Stimulated activated naive CD8-positive, alpha-beta T cell treated with anti-CD3 and anti-CD28 coated beads, Interleukin-15, Interleukin-2, amounts not matched to agents 100 ng/mL and 50 ng/mL, for 24 hours (primary cell): ENCODE data around the gene CCDC148.
A peak's percentile ranks its signal among the peaks of the same experiment; 100 is the strongest.

Source experiments
- H3K27ac Mint-ChIP-seq: one replicate; pipeline ENCODE4 v1.8.0; 2021; ENCODE audit warnings: mild to moderate bottlenecking, mixed read lengths
- H3K27me3 Mint-ChIP-seq: one replicate; pipeline ENCODE4 v1.8.0; 2021; ENCODE audit warnings: mixed read lengths
- H3K36me3 Mint-ChIP-seq: one replicate; pipeline ENCODE4 v1.8.0; 2021; ENCODE audit warnings: low read depth, mixed read lengths
- H3K4me1 Mint-ChIP-seq: one replicate; pipeline ENCODE4 v1.8.0; 2021; ENCODE audit warnings: low read depth, mixed read lengths
- H3K4me3 Mint-ChIP-seq: one replicate; pipeline ENCODE4 v1.8.0; 2021; ENCODE audit warnings: mild to moderate bottlenecking, mixed read lengths
- H3K9me3 Mint-ChIP-seq: one replicate; pipeline ENCODE4 v1.8.0; 2021; ENCODE audit warnings: mixed read lengths

Gene CCDC148

GRCh38 chr2:158191076-158191895, 265.3 kb downstream of the CCDC148 start:
- peak overlapping the region; percentile 61 for H3K4me3 Mint-ChIP-seq
- H3K36me3 Mint-ChIP-seq = no peaks in the 10 kb centered on the region
- H3K27me3 Mint-ChIP-seq = peaks cover 27% of the 10 kb centered on the region
- H3K27ac Mint-ChIP-seq = peak overlapping the region; percentile 41
- peaks cover 36% of the 10 kb centered on the region for H3K4me1 Mint-ChIP-seq
- no peaks in the 10 kb centered on the region for H3K9me3 Mint-ChIP-seq

DNA sequence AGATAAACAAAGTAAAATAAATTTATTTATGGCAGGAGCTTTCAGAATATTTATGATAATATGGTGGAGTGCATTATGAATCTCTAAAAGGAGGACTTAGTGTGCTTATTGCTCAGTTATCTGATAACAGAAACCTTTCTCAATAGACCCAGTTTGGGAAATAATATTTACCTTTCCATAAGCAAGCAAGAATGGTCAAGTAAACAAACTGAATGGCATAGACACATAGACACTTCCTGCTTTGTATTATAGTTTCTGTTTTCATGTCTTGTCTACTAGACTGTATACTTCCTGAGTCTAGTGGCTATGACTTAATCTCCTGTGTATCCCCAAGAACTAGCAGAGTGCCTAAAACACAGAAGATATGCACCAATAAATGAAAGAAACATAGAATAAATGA, 267.0 kb downstream of the CCDC148 start:
- Mint-ChIP-seq H3K4me1 (peaks cover 36% of the 10 kb centered on the region), H3K4me3 (no peak overlapping the region), H3K27me3 (peaks cover 13% of the 10 kb centered on the region), H3K36me3 (no peaks in the 10 kb centered on the region), H3K9me3 (no peaks in the 10 kb centered on the region), H3K27ac (no peak overlapping the region)

GRCh38 chr2:158187908-158188307, 268.6 kb downstream of the CCDC148 start:
- no peaks in the 10 kb centered on the region for H3K36me3 Mint-ChIP-seq

DNA sequence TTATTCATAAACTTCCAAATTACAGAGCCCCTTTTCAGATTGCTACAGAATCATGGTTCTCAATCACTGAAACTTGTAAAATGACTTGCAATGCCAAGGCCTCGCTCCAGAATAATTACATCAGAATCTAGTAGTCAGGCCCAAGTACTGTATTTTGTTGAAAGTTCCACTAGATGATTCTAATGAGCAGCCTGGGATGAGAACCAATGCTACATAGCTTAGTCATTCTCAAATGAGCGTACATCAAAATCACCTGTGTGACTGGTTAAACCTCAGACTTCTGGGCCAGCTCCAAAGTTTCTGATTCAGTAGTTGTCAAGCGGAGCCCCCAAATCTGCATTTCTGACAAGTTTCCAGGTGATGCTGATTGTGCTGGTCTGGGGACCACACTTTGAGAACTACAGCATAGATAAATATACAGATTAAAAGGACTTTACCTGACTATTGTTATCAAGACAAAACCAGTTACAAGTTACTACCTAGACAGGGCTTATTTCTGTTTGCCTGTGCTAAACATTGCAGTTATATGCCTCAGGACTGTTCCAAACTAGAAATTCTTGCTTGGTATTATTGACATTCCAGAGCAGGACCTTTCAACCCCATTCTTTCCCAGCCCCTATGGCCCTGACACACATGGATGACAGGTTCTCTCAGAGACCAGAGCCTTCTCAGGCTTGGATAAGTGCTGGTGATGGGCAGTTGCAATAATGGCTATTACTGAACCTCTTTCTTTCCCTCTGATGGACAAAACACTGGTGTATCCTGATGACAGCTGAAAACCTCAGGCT, 271.8 kb downstream of the CCDC148 start:
- peaks cover 4% of the 10 kb centered on the region for H3K4me1 Mint-ChIP-seq
- H3K27me3 Mint-ChIP-seq = peaks cover 31% of the 10 kb centered on the region
- no peaks in the 10 kb centered on the region for H3K36me3 Mint-ChIP-seq

More at GRCh38 chr2:158187908-158188307, 268.6 kb downstream of the CCDC148 start:
- Mint-ChIP-seq H3K27me3 (peaks cover 8% of the 10 kb centered on the region), H3K27ac (no peak overlapping the region), H3K4me1 (peaks cover 30% of the 10 kb centered on the region), H3K4me3 (no peak overlapping the region), H3K9me3 (no peaks in the 10 kb centered on the region)

GRCh38 chr2:158184001-158184400, 272.6 kb downstream of the CCDC148 start:
- no peaks in the 10 kb centered on the region for H3K36me3 Mint-ChIP-seq
- no peak overlapping the region for H3K27ac Mint-ChIP-seq
- H3K9me3 Mint-ChIP-seq = no peaks in the 10 kb centered on the region
- H3K4me1 Mint-ChIP-seq = no peaks in the 10 kb centered on the region
- H3K27me3 Mint-ChIP-seq = peaks cover 28% of the 10 kb centered on the region
- H3K4me3 Mint-ChIP-seq = no peak overlapping the region

More for the DNA sequence above, 271.8 kb downstream of the CCDC148 start:
- no peak overlapping the region for H3K27ac Mint-ChIP-seq
- no peak overlapping the region for H3K4me3 Mint-ChIP-seq
- no peaks in the 10 kb centered on the region for H3K9me3 Mint-ChIP-seq

- no peak overlapping the region for H3K27ac Mint-ChIP-seq
- peaks cover 40% of the 10 kb centered on the region for H3K27me3 Mint-ChIP-seq
- no peaks in the 10 kb centered on the region for H3K4me1 Mint-ChIP-seq
- H3K4me3 Mint-ChIP-seq = no peak overlapping the region
- H3K9me3 Mint-ChIP-seq = no peaks in the 10 kb centered on the region
- no peaks in the 10 kb centered on the region for H3K36me3 Mint-ChIP-seq
These were observed 273.8 kb downstream of the CCDC148 start for GRCh38 chr2:158182676-158183295.

DNA sequence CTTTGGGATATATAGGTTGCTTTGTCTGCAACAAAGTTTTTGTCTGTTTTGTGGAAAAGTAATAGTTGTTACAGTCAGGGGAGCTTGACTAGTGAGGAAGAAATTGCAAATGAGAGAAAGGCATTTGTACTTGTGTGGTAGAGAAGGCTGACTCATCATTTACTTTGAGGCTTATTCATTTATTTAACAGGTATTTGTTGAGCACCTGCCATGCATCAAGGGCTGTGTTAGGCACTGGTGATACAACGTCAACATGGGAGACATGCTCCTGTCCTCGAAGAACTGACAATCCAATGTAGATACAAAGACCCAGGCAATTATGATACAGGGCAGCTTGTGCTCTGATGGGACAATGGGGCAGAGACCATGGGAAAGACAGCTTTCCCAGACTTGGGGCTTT, 275.4 kb downstream of the CCDC148 start:
- Mint-ChIP-seq H3K4me3 (no peak overlapping the region), H3K4me1 (no peaks in the 10 kb centered on the region), H3K27me3 (peaks cover 42% of the 10 kb centered on the region), H3K36me3 (no peaks in the 10 kb centered on the region), H3K27ac (no peak overlapping the region), H3K9me3 (no peaks in the 10 kb centered on the region)

DNA sequence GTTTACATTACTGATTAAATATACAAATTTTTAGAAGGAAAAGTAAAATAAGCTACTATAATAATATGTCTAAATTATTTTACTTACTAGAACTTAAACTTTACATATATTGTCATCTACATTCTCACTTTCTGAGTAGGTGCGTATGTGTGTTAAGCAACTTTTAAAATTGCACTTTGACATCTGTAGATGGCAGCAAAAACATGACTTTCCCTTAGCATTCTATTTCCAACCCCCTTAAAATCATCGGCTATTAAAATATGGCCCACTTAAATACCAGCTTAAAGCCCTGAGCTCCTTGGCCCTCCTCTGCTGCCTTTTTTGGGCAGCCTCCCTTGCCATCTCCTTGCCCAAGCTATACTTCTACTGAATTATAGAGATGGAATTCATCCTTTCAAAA, 276.9 kb downstream of the CCDC148 start:
- no peaks in the 10 kb centered on the region for H3K9me3 Mint-ChIP-seq
- H3K27me3 Mint-ChIP-seq = peaks cover 50% of the 10 kb centered on the region

DNA sequence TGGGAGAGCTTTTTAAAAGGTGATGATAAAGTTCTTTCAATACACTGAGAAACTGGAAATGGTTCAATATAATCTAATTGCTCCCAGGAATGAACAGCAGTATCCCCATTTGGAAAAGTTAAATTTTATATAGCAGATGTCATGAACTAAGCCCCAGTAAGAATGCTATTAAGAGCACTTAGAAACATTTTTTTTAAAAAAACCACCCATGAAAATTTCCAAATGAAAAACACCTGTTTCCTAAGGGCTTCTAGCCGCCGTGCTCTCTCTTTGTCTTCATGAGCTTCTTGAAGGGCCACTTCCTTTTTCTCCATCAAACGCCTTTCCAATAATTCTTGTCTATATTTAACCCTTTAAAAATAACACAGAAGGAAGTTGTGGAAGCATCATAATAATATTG, 277.9 kb downstream of the CCDC148 start:
- Mint-ChIP-seq H3K36me3 (no peaks in the 10 kb centered on the region), H3K27ac (no peak overlapping the region), H3K9me3 (no peaks in the 10 kb centered on the region), H3K4me3 (no peak overlapping the region), H3K27me3 (peaks cover 50% of the 10 kb centered on the region), H3K4me1 (no peaks in the 10 kb centered on the region)

More for the DNA sequence above, 276.9 kb downstream of the CCDC148 start:
- Mint-ChIP-seq H3K27ac (no peak overlapping the region), H3K4me1 (no peaks in the 10 kb centered on the region), H3K4me3 (no peak overlapping the region), H3K36me3 (no peaks in the 10 kb centered on the region)

GRCh38 chr2:158174956-158175355, 281.6 kb downstream of the CCDC148 start:
- no peaks in the 10 kb centered on the region for H3K9me3 Mint-ChIP-seq
- peaks cover 24% of the 10 kb centered on the region for H3K27me3 Mint-ChIP-seq
- no peak overlapping the region for H3K4me3 Mint-ChIP-seq
- no peak overlapping the region for H3K27ac Mint-ChIP-seq
- no peaks in the 10 kb centered on the region for H3K36me3 Mint-ChIP-seq
- no peaks in the 10 kb centered on the region for H3K4me1 Mint-ChIP-seq

DNA sequence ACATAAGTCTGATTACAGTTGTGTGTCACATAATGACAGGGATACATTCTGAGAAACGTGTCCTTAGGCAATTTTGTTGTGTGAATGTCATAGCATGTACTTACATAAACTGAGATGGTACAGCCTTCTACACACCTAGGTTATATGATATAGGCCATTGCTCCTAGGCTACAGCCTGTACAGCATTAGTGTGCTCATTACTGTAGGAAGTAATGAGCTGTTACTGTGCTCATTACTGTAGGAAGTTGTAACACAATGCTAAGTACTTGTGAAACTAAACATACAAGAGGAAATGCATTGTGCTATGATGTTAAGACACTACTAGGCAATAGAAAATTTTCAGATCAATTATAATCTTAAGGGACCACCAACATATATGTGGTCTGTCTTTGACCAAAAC, 282.1 kb downstream of the CCDC148 start:
- Mint-ChIP-seq H3K4me1 (no peaks in the 10 kb centered on the region), H3K36me3 (no peaks in the 10 kb centered on the region), H3K27ac (no peak overlapping the region), H3K9me3 (no peaks in the 10 kb centered on the region), H3K4me3 (no peak overlapping the region), H3K27me3 (peaks cover 21% of the 10 kb centered on the region)

DNA sequence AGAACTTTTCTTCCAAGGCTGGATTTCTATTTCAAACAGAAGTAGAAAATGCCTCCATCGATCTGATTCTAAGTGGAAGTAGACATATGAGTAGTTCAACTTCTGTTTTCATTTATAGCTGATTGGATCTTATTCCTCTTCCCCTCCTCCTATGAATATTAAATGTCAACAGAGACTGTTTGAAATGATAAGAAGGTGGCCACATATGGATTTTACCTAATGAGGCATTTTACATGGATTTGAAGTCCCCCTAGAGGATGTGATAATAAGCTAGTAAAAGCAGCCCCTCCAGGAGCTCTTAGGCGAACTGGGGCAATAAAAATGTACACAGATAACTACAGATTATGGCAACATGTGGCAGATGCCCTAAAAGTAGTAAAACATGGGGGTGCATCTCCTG, 283.8 kb downstream of the CCDC148 start:
- H3K27me3 Mint-ChIP-seq = peaks cover 18% of the 10 kb centered on the region
- H3K36me3 Mint-ChIP-seq = no peaks in the 10 kb centered on the region
- no peaks in the 10 kb centered on the region for H3K4me1 Mint-ChIP-seq
- H3K27ac Mint-ChIP-seq = no peak overlapping the region
- no peak overlapping the region for H3K4me3 Mint-ChIP-seq
- H3K9me3 Mint-ChIP-seq = no peaks in the 10 kb centered on the region

- Mint-ChIP-seq H3K4me3 (no peak overlapping the region), H3K27ac (no peak overlapping the region), H3K9me3 (no peaks in the 10 kb centered on the region), H3K36me3 (no peaks in the 10 kb centered on the region), H3K4me1 (no peaks in the 10 kb centered on the region), H3K27me3 (peaks cover 14% of the 10 kb centered on the region)
These were observed 302.0 kb downstream of the CCDC148 start for GRCh38 chr2:158154596-158154995.

GRCh38 chr2:158153270-158154015, 303.1 kb downstream of the CCDC148 start:
- Mint-ChIP-seq H3K4me3 (no peak overlapping the region), H3K27me3 (peaks cover 6% of the 10 kb centered on the region), H3K9me3 (peaks cover under 1% of the 10 kb centered on the region), H3K27ac (no peak overlapping the region), H3K36me3 (no peaks in the 10 kb centered on the region), H3K4me1 (no peaks in the 10 kb centered on the region)
